GM12865 (cell line): ENCODE results near the gene NPY1R.

Experiments
- DNase-seq: peaks from one replicate; pipeline ENCODE4 v3.0.0; 2010; ENCODE audit warnings: low read depth
- H3K4me3 ChIP-seq: 2 replicates; pipeline ENCODE4 v1.5.1; 2011; ENCODE audit warnings: mild to moderate bottlenecking, low read depth, low read length, control low read depth
- TF ChIP-seq, protein P1 (sequence below): IDR thresholded peaks from 2 replicates; pipeline ENCODE4 v1.5.1; 2011; ENCODE audit warnings: low read length, control low read depth, low read depth, inconsistent platforms; ENCODE audit not compliant: insufficient read depth; ENCODE audit errors: missing control alignments

The NPY1R gene

DNA sequence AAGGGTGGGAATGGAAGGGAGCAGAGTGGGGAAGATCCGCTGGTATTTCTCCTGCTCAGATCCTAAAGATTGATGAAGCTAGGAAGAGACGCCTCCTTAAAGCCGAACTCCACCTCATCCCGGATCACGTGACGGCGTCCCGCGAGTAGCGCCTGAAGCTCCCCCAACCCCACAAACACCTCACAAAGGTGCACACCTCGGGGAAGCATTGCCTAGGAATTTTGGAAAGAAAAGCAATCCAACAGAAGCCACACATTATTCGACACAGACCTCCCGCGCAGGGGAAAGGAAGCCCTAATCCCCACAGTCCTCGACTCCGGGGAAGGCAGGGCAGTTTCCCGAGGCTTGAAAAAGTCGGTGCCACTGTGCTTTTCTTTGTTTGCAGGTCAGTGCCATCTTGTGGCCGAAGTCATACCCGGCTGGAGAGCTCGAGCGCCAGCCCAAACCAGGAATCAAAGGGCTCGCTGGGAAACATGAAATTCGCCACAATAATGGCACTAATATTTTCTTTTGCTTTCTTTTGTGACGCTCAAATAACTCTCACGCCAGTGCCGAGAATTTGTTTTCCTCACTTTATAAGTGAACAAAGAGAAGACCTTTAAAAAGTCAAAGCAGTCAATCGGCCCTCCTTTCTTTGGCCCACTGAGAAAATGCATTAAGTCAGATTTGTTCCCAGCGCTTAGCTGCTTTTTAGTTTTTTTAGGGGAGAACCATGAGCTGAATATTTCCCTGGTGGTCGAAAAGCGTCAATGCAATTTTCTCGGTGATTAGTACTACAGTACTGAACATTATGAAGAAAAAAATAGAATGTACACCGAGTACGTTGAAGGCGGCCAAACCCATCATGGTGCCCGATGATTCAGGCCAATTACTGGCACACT is at the start of gene NPY1R:
Gene NPY1R, minus strand, starts transcription at position 71 of the 881 bp plus-strand sequence. CDS start 6,042 bp downstream, outside the sequence.
- TF ChIP-seq, protein P1, sequence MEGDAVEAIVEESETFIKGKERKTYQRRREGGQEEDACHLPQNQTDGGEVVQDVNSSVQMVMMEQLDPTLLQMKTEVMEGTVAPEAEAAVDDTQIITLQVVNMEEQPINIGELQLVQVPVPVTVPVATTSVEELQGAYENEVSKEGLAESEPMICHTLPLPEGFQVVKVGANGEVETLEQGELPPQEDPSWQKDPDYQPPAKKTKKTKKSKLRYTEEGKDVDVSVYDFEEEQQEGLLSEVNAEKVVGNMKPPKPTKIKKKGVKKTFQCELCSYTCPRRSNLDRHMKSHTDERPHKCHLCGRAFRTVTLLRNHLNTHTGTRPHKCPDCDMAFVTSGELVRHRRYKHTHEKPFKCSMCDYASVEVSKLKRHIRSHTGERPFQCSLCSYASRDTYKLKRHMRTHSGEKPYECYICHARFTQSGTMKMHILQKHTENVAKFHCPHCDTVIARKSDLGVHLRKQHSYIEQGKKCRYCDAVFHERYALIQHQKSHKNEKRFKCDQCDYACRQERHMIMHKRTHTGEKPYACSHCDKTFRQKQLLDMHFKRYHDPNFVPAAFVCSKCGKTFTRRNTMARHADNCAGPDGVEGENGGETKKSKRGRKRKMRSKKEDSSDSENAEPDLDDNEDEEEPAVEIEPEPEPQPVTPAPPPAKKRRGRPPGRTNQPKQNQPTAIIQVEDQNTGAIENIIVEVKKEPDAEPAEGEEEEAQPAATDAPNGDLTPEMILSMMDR: peak; percentile 52
- H3K4me3 ChIP-seq: no peak within 1 kb of the TSS; the same call in 1 of the 2 replicates
- DNase-seq: peak; percentile 64

DNA sequence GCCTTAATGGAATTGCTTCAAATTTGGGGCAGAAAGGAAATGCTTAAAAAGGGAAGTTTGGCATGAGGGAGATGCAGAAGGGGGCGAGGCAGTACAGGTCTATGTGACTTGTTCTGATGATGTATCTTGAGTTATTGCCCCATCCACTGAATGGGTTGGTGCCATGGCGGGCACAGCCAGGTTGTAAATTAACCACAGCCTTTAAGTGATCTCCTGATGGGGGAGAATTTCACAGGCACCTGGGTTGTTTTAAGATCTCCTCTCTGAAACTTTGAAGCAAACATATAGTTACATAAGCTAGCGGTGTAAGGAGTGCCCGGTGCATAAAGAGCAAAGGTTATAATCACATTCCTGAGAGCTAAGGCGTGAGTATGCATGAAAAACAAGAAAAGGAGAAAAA is 48.3 kb upstream of the NPY1R start:
- DNase-seq: no peak
- no peak overlapping the region for H3K4me3 ChIP-seq
- TF ChIP-seq, protein P1: no peak

DNA sequence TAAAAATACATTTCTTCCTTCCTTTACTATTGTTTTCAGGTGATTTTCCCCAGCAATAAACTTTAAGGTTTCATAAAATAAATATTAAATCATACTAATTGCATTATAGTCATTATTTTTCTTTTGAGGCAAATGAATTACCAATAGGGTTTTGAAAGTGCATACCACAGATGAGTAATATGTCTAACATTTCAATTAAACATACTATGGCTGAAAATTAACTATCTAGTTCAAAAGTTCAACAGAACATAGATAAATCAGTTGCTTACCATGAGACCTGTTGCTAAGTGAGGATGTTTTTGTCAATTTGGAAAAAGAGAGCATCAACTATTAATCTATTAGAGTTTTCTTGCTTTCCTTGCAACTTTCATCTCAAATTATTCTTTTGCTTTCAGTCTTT is 46.3 kb upstream of the NPY1R start:
- no peak overlapping the region for H3K4me3 ChIP-seq
- TF ChIP-seq, protein P1: no peak

DNA sequence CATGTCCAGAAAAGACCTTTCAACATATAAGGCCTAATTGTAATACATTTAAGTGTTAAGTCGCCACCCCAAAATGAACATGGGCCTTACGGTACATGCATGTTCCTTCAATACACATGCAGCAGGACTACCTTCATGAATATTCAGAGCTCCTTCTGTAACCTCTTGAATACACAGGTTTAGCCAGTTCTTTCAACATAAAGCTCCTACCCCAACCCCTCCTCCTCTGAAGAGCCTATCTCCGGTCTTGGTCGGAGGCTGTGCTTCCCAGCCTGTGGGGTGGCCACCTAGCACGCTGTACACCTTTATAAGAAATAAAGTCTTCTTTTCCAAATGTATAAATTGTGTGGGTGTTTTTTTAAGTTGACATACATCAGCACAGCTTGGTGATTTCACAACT is 39.6 kb upstream of the NPY1R start:
- H3K4me3 ChIP-seq: no peak overlapping the region
- TF ChIP-seq, protein P1: no peak
- no peak for DNase-seq

More for the DNA sequence above, 46.3 kb upstream of the NPY1R start:
- no peak for DNase-seq

DNA sequence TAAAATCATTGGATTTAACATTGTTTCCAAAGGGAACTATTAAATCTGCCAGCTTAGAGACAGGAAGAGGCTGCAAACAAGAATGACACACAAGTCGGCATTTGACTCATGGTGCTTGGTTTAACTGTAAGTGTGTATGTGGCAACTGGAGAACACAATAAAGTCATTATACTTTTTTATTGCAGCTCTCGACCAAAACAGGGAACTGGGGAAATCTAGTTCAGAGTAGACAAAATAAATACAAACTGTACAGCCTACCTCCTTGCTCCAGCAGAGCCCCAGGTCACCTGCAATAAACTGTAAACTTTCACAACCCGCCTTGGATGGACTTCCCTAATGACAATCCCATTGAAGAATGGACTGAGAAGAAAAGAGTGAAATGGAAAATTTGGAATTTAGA is 35.3 kb upstream of the NPY1R start:
- TF ChIP-seq, protein P1: no peak
- DNase-seq: no peak

DNA sequence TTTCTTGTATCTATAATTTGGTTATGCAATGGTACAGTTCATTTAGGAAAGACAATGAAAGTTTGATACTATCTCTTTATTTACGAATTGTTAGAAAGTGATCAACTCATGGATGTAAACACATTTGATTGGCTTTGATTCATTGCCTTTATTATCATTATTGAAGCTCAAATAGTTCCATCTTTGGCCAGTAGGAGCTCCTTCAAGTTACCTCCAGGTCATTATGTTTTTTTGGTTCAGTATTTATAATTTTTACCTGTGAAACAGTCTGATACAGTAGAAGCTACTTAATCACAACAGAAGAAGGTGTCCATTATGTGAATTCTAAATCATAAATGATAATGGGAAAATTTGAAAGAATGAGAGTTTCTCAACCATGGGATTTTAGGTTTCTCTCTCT is 23.7 kb upstream of the NPY1R start:
- TF ChIP-seq, protein P1: no peak
- no peak for DNase-seq
- H3K4me3 ChIP-seq: no peak overlapping the region

More for the DNA sequence above, 35.3 kb upstream of the NPY1R start:
- no peak overlapping the region for H3K4me3 ChIP-seq

DNA sequence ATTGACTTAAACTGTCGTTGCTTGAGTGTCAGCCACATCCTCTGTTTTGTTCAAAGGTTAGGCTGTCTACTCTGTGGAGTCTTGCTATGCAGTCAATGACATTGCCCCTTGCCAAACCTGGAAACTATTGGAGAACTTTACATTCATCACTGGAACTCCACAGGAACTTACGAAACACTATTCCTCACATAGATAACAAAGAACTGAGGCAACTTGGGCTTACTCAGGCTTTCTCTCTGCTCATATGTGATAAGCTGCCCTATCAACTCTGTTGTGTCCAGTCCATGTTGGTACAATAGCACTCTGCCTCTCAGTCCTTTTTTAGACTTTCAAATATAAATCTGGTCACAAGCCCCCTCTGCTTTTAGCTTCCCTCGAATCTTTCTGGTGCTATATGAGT is 20.7 kb upstream of the NPY1R start:
- TF ChIP-seq, protein P1: no peak
- no peak overlapping the region for H3K4me3 ChIP-seq
- DNase-seq: no peak
